ENCODE results near the gene TBX18. TPM values are rescaled to one million over a fixed set of nuclear protein-coding genes. Genes with fewer than 3 reads are reported as not detected.

TBX18 gene
- total RNA-seq, 1 donor from 2014 or later: 9.4 TPM

DNA sequence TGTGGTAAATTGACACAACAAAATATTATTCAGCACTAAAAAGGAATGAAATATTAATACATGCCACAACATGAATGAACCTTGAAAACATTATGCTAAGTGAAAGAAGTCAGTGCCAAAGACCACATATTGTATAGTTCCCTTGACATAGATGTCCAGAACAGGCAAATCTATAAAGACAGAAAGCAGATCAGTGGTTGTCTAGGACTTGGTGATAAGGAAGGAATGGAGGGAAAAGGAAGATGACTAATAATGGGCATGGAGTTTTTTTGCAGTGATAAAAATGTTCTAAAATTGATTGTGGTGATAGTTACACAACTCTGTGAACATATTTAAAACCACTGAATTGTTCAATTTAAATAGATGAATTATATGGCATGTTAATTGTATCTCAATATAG, 32.5 kb downstream of the TBX18 start:
- H3K9me3 Mint-ChIP-seq (ENCODE audit: unreplicated experiment): no peaks in the 10 kb centered on the region
- no peak for DNase-seq (ENCODE audit: low spot score)
- no peak overlapping the region for H3K4me3 Mint-ChIP-seq (ENCODE audit: unreplicated experiment)
- peaks cover 3% of the 10 kb centered on the region for H3K36me3 Mint-ChIP-seq (ENCODE audit: low read depth, unreplicated experiment)
- H3K4me1 Mint-ChIP-seq (ENCODE audit: unreplicated experiment): no peaks in the 10 kb centered on the region
- H3K27me3 Mint-ChIP-seq (ENCODE audit: unreplicated experiment): no peaks in the 10 kb centered on the region
- TF ChIP-seq, protein P1, sequence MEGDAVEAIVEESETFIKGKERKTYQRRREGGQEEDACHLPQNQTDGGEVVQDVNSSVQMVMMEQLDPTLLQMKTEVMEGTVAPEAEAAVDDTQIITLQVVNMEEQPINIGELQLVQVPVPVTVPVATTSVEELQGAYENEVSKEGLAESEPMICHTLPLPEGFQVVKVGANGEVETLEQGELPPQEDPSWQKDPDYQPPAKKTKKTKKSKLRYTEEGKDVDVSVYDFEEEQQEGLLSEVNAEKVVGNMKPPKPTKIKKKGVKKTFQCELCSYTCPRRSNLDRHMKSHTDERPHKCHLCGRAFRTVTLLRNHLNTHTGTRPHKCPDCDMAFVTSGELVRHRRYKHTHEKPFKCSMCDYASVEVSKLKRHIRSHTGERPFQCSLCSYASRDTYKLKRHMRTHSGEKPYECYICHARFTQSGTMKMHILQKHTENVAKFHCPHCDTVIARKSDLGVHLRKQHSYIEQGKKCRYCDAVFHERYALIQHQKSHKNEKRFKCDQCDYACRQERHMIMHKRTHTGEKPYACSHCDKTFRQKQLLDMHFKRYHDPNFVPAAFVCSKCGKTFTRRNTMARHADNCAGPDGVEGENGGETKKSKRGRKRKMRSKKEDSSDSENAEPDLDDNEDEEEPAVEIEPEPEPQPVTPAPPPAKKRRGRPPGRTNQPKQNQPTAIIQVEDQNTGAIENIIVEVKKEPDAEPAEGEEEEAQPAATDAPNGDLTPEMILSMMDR (IDR thresholded peaks at IDR 0.05; ENCODE audit: unreplicated experiment): no peak
- H3K27ac Mint-ChIP-seq (ENCODE audit: unreplicated experiment): no peak overlapping the region

DNA sequence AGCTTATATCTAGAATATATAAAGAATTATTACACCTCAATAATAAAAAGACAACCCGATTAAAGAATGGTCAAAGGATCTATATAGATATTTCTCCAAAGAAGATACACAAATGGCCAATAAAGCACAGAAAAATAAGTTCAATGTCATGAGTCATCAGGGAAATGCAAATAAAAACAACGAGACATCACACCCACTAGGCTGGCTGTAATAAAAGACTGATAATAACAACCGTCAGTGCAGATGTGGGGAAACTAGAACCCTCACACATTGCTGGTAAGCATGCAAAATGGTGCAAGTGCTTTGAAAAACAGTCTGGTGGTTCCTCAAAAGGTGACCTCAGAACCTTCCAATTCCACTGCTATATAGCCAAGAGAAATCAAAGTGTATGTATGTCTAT, 33.0 kb downstream of the TBX18 start:
- Mint-ChIP-seq H3K36me3 (ENCODE audit: low read depth, unreplicated experiment) (no peaks in the 10 kb centered on the region), H3K27me3 (ENCODE audit: unreplicated experiment) (peaks cover 3% of the 10 kb centered on the region), H3K9me3 (ENCODE audit: unreplicated experiment) (no peaks in the 10 kb centered on the region), H3K4me1 (ENCODE audit: unreplicated experiment) (no peaks in the 10 kb centered on the region), H3K27ac (ENCODE audit: unreplicated experiment) (no peak overlapping the region), H3K4me3 (ENCODE audit: unreplicated experiment) (no peak overlapping the region)
- TF ChIP-seq, protein P1 (IDR thresholded peaks at IDR 0.05; ENCODE audit: unreplicated experiment): no peak
- no peak for DNase-seq (ENCODE audit: low spot score)

- H3K27ac Mint-ChIP-seq (ENCODE audit: unreplicated experiment): no peak overlapping the region
- no peaks in the 10 kb centered on the region for H3K4me1 Mint-ChIP-seq (ENCODE audit: unreplicated experiment)
- no peaks in the 10 kb centered on the region for H3K36me3 Mint-ChIP-seq (ENCODE audit: low read depth, unreplicated experiment)
- H3K27me3 Mint-ChIP-seq (ENCODE audit: unreplicated experiment): peaks cover 3% of the 10 kb centered on the region
- H3K9me3 Mint-ChIP-seq (ENCODE audit: unreplicated experiment): no peaks in the 10 kb centered on the region
- TF ChIP-seq, protein P1 (IDR thresholded peaks at IDR 0.05; ENCODE audit: unreplicated experiment): peak; percentile 72
- H3K4me3 Mint-ChIP-seq (ENCODE audit: unreplicated experiment): no peak overlapping the region
- DNase-seq (ENCODE audit: low spot score): no peak
Measured at GRCh38 chr6:84728602-84729001, 35.8 kb downstream of the TBX18 start.

DNA sequence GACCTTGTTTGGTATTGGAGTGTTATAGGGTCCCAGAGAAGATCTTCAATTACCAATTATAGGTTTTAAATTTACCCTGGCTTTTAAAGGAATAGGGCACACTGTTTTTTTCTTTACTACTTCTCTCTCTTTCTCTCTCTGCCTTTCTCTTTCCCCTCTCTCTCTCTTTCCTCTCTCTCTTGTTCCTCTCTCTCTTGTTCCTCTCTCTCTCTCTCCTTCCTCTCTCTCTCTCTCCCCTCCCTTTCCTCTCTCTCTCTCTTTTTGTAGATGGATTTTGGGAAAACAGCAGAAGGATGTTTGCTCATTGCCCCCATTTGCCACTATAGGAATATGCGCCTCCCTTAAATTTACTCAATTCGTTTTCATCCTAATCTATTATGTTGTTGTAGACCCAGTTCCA, 45.2 kb downstream of the TBX18 start:
- TF ChIP-seq, protein P1 (IDR thresholded peaks at IDR 0.05; ENCODE audit: unreplicated experiment): no peak
- no peak for DNase-seq (ENCODE audit: low spot score)
- no peaks in the 10 kb centered on the region for H3K27me3 Mint-ChIP-seq (ENCODE audit: unreplicated experiment)
- H3K36me3 Mint-ChIP-seq (ENCODE audit: low read depth, unreplicated experiment): no peaks in the 10 kb centered on the region
- H3K4me3 Mint-ChIP-seq (ENCODE audit: unreplicated experiment): no peak overlapping the region
- peaks cover 13% of the 10 kb centered on the region for H3K4me1 Mint-ChIP-seq (ENCODE audit: unreplicated experiment)
- no peaks in the 10 kb centered on the region for H3K9me3 Mint-ChIP-seq (ENCODE audit: unreplicated experiment)
- H3K27ac Mint-ChIP-seq (ENCODE audit: unreplicated experiment): peak overlapping the region; percentile 9

DNA sequence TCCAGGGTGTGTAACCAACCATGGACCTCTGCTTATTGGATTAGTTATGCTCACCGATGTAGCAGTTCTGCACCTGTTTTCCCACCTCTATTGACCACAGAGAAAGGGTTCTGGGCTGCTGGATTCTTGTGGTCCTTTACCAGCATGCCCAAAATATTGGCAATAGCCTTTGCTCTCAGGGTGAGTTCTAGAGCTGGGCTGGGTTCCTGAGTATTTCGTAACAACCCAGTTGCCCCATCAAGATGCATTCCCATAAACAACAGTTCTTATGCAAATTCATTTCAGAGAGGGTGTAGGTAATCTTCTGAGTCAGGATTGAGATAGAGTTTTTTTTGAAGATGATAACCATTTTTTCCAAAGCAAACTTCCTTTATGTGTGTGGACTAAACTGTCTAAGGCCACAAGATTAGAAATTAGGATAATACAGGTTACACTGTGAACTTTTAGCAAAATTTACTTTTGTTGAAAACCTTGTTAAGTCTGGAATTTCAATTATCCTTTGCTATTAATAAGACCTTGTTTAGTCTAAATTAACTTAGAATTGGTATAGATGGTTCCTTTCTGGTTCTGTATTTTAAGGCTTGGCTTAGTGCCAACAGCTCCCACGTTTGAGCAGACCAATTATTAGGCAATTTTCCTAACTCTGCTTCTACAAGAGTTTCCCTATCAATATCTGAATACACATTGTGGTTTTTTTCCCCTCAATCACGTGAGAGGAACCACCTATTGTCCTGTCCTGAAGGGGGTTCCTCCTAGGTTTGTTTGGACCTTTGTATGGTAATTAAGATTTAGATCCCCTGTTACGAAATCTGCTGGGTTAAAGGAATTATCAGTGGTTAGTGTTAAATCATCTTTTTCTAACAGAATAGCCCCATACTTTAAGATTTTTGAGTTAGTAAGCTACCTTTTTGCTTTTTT, 46.1 kb downstream of the TBX18 start:
- Mint-ChIP-seq H3K27me3 (ENCODE audit: unreplicated experiment) (no peaks in the 10 kb centered on the region), H3K36me3 (ENCODE audit: low read depth, unreplicated experiment) (no peaks in the 10 kb centered on the region), H3K4me3 (ENCODE audit: unreplicated experiment) (no peak overlapping the region), H3K9me3 (ENCODE audit: unreplicated experiment) (no peaks in the 10 kb centered on the region), H3K27ac (ENCODE audit: unreplicated experiment) (peak overlapping the region; percentile 9), H3K4me1 (ENCODE audit: unreplicated experiment) (peaks cover 13% of the 10 kb centered on the region)
- DNase-seq (ENCODE audit: low spot score): no peak
- TF ChIP-seq, protein P1 (IDR thresholded peaks at IDR 0.05; ENCODE audit: unreplicated experiment): no peak

All from endothelial cell (in vitro differentiated cells).